ENCODE measurements around the gene CNDP1.

CNDP1 gene

GRCh38 chr18:74625157-74625556 lies 90.9 kb downstream of the CNDP1 start:
- DNase-seq (ENCODE audit: low read depth in 2 of 2): no peak

DNA sequence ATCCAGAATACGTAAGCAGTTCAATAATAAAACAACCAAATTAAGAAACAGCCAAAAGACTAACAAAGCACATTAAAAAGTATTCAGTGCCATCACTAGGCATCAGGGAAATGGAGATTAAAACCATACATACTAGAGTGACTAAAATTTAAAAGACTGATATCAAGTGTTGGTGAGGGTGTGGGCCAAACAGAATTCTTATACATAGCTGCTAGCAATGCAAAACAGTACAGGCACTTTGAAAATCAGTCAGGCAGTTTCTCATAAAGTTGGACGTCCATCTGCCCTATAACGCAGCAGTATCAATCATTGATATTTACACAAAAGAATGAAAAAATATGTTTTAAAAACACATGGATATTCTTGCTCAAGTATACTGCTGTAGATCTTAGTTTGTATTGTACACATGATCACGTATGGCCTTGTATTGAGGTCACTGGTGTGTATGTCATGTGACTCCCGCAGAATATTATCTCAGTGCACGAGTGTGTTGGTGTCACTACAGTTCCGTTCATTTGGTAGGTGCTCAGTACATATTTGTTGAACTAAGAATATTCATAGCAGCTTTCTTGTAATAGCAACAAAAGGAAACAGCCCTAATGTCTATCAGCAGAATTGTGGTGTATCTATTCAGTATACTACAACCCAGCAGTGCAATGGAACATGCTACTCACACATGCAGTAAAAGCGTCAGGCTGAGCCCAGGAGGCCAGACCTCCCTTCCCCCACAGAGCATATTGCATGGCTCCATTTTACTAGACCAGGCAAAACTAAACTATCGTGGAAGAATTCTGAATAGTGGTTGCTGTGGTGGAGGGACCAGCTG lies 92.0 kb downstream of the CNDP1 start:
- DNase-seq (ENCODE audit: low read depth in 2 of 2): no peak

GRCh38 chr18:74630804-74631203 lies 96.5 kb downstream of the CNDP1 start:
- no peak for DNase-seq (ENCODE audit: low read depth in 2 of 2)

GRCh38 chr18:74631212-74631611 lies 96.9 kb downstream of the CNDP1 start:
- no peak for DNase-seq (ENCODE audit: low read depth in 2 of 2)

DNA sequence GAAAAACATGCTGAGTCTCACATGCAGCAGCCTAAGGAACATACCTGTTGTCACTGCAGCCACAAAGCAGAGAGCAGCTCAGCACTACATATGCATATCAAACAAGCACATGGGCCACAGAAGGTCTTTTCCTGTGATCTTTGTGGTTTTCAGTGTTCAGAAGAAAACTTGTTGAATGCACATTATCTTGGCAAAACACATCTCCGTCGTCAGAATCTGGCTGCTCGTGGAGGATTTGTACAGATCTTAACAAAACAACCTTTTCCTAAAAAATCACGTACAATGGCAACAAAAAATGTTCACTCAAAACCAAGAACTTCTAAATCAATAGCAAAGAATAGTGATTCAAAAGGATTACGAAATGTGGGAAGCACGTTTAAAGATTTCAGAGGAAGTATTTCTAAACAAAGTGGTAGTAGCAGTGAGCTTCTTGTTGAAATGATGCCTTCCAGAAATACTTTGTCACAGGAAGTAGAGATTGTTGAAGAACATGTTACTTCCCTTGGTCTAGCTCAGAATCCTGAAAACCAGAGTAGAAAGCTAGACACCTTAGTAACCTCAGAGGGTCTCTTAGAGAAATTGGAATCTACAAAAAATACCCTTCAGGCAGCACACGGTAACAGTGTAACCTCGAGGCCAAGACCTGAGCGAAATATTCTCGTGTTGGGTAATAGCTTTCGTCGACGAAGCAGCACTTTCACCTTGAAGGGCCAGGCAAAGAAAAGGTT lies 97.5 kb downstream of the CNDP1 start:
- no peak for DNase-seq (ENCODE audit: low read depth in 2 of 2)

GRCh38 chr18:74632351-74632679 lies 98.0 kb downstream of the CNDP1 start:
- DNase-seq (ENCODE audit: low read depth in 2 of 2): no peak

DNA sequence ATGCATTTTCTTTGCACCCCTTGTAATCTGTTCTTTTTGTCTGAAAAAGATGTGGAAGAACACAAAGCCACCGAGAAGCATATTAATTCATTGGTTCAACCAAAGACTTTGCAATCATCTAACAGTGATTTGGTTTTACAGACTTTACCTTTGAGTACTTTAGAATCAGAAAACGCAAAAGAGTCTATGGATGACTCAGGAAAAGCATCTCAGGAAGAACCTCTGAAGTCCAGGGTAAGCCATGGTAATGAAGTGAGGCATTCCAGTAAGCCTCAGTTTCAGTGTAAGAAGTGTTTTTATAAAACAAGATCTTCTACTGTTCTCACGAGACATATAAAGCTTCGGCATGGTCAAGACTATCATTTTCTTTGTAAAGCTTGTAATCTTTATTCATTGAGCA lies 98.6 kb downstream of the CNDP1 start:
- DNase-seq (ENCODE audit: low read depth in 2 of 2): no peak

DNA sequence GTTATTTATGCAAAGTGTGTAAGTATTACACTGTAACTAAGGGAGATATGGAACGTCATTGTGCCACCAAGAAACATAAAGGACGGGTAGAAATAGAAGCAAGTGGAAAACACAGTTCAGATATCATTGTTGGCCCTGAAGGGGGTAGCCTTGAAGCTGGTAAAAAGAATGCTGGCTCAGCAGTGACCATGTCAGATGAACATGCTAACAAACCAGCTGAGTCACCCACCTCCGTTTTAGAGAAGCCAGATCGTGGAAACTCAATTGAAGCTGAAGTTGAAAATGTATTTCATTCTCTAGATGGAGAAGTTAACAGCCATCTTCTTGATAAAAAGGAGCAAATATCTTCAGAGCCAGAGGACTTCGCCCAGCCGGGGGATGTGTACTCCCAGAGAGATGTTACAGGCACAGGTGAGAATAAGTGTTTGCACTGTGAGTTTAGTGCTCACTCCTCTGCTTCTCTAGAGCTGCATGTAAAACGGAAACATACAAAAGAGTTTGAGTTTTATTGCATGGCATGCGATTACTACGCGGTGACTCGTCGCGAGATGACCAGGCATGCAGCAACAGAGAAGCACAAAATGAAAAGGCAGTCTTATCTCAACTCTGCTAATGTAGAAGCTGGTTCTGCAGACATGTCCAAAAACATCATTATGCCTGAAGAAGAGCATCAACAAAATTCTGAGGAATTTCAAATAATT lies 99.5 kb downstream of the CNDP1 start:
- DNase-seq (ENCODE audit: low read depth in 2 of 2): no peak

- DNase-seq (ENCODE audit: low read depth in 2 of 2): no peak
Measured at GRCh38 chr18:74635224-74635975, 101.1 kb downstream of the CNDP1 start.
